Measurements from ENCODE around the gene OR2T2. TPM values are rescaled to one million over a fixed set of nuclear protein-coding genes. Genes with fewer than 3 reads are reported as not detected.
"Not testable (repeated sequence)": the region's sequence is repeated elsewhere in the genome, so short reads cannot be mapped to it uniquely, and the experiment has no call there.

The OR2T2 gene
- total RNA-seq, result not detected in 2 replicates

- H3K4me3 Mint-ChIP-seq (ENCODE audit: low read depth); DNase-seq (ENCODE audit: low spot score); H3K9me3 Mint-ChIP-seq; H3K4me1 Mint-ChIP-seq (ENCODE audit: low read depth); intact Hi-C loops (cut with micrococcal nuclease); H3K36me3 Mint-ChIP-seq (ENCODE audit: low read depth); H3K27ac Mint-ChIP-seq; H3K27me3 Mint-ChIP-seq (ENCODE audit: low read depth): not testable (repeated sequence)
Measured at GRCh38 chr1:248445399-248445798, at the start of gene OR2T2. TSS of gene OR2T2 (plus strand) at chr1:248445637. CDS start at chr1:248452798, 7,161 bp downstream.

GRCh38 chr1:248402748-248403147 is 42.7 kb upstream of the OR2T2 start, which contains the start of gene OR2T1:
TSS of gene OR2T1 (plus strand) at chr1:248403048. CDS start at chr1:248406148, 3,100 bp downstream.
- Mint-ChIP-seq H3K4me3 (ENCODE audit: low read depth) (no peak within 1 kb of the TSS), H3K27me3 (ENCODE audit: low read depth) (no peaks in the 10 kb centered on the region), H3K4me1 (ENCODE audit: low read depth) (peaks cover 2% of the 10 kb centered on the region), H3K27ac (no peak within 1 kb of the TSS), H3K9me3 (peaks cover 5% of the 10 kb centered on the region), H3K36me3 (ENCODE audit: low read depth) (no peaks in the 10 kb centered on the region)
- intact Hi-C loops (cut with micrococcal nuclease), result no loop called here
- DNase-seq (ENCODE audit: low spot score), result no peak

GRCh38 chr1:248404024-248404423 is 41.4 kb upstream of the OR2T2 start:
- no peak overlapping the region for H3K4me3 Mint-ChIP-seq (ENCODE audit: low read depth)
- H3K4me1 Mint-ChIP-seq (ENCODE audit: low read depth), result peaks cover 2% of the 10 kb centered on the region
- intact Hi-C loops (cut with micrococcal nuclease), result loop anchor here (1.0 kb wide), 3 partner anchors 210 to 403 kb away; no protein-coding TSS in a partner anchor
- H3K9me3 Mint-ChIP-seq, result peaks cover 5% of the 10 kb centered on the region
- no peak for DNase-seq (ENCODE audit: low spot score)
- no peaks in the 10 kb centered on the region for H3K27me3 Mint-ChIP-seq (ENCODE audit: low read depth)
- H3K36me3 Mint-ChIP-seq (ENCODE audit: low read depth), result no peaks in the 10 kb centered on the region
- no peak overlapping the region for H3K27ac Mint-ChIP-seq

GRCh38 chr1:248406721-248407692 is 38.4 kb upstream of the OR2T2 start:
- DNase-seq (ENCODE audit: low spot score), result no peak
- no peak overlapping the region for H3K27ac Mint-ChIP-seq
- no peaks in the 10 kb centered on the region for H3K27me3 Mint-ChIP-seq (ENCODE audit: low read depth)
- H3K4me1 Mint-ChIP-seq (ENCODE audit: low read depth), result peaks cover 2% of the 10 kb centered on the region
- H3K9me3 Mint-ChIP-seq, result peaks cover 18% of the 10 kb centered on the region
- H3K4me3 Mint-ChIP-seq (ENCODE audit: low read depth), result no peak overlapping the region
- no peaks in the 10 kb centered on the region for H3K36me3 Mint-ChIP-seq (ENCODE audit: low read depth)
- intact Hi-C loops (cut with micrococcal nuclease), result no loop called here

GRCh38 chr1:248416226-248416625 is 29.2 kb upstream of the OR2T2 start:
- intact Hi-C loops (cut with micrococcal nuclease), result no loop called here
- Mint-ChIP-seq H3K36me3 (ENCODE audit: low read depth) (peaks cover 3% of the 10 kb centered on the region), H3K27me3 (ENCODE audit: low read depth) (no peaks in the 10 kb centered on the region), H3K9me3 (peaks cover 12% of the 10 kb centered on the region), H3K4me3 (ENCODE audit: low read depth) (no peak overlapping the region), H3K27ac (no peak overlapping the region), H3K4me1 (ENCODE audit: low read depth) (peaks cover 16% of the 10 kb centered on the region)
- no peak for DNase-seq (ENCODE audit: low spot score)

- DNase-seq (ENCODE audit: low spot score), result no peak
- Mint-ChIP-seq H3K27ac (no peak overlapping the region), H3K4me1 (ENCODE audit: low read depth) (peaks cover 16% of the 10 kb centered on the region), H3K4me3 (ENCODE audit: low read depth) (no peak overlapping the region), H3K9me3 (peaks cover 19% of the 10 kb centered on the region), H3K36me3 (ENCODE audit: low read depth) (peaks cover 3% of the 10 kb centered on the region), H3K27me3 (ENCODE audit: low read depth) (no peaks in the 10 kb centered on the region)
- intact Hi-C loops (cut with micrococcal nuclease), result no loop called here
Measured at GRCh38 chr1:248417854-248418253, 27.6 kb upstream of the OR2T2 start.

- H3K4me1 Mint-ChIP-seq (ENCODE audit: low read depth), result peaks cover 12% of the 10 kb centered on the region
- no peaks in the 10 kb centered on the region for H3K27me3 Mint-ChIP-seq (ENCODE audit: low read depth)
- H3K9me3 Mint-ChIP-seq, result peaks cover 19% of the 10 kb centered on the region
- no peak overlapping the region for H3K27ac Mint-ChIP-seq
- H3K4me3 Mint-ChIP-seq (ENCODE audit: low read depth), result no peak overlapping the region
- intact Hi-C loops (cut with micrococcal nuclease), result no loop called here
- H3K36me3 Mint-ChIP-seq (ENCODE audit: low read depth), result peaks cover 3% of the 10 kb centered on the region
- no peak for DNase-seq (ENCODE audit: low spot score)
Measured at GRCh38 chr1:248421384-248421783, 24.1 kb upstream of the OR2T2 start.

GRCh38 chr1:248427526-248428191 is 17.8 kb upstream of the OR2T2 start:
- DNase-seq (ENCODE audit: low spot score); intact Hi-C loops (cut with micrococcal nuclease); H3K27me3 Mint-ChIP-seq (ENCODE audit: low read depth); H3K27ac Mint-ChIP-seq; H3K9me3 Mint-ChIP-seq; H3K36me3 Mint-ChIP-seq (ENCODE audit: low read depth); H3K4me3 Mint-ChIP-seq (ENCODE audit: low read depth); H3K4me1 Mint-ChIP-seq (ENCODE audit: low read depth): not testable (repeated sequence)

- H3K4me3 Mint-ChIP-seq (ENCODE audit: low read depth); H3K4me1 Mint-ChIP-seq (ENCODE audit: low read depth); intact Hi-C loops (cut with micrococcal nuclease); H3K27me3 Mint-ChIP-seq (ENCODE audit: low read depth); H3K27ac Mint-ChIP-seq; DNase-seq (ENCODE audit: low spot score); H3K9me3 Mint-ChIP-seq; H3K36me3 Mint-ChIP-seq (ENCODE audit: low read depth): not testable (repeated sequence)
Measured at GRCh38 chr1:248428192-248428533, 17.3 kb upstream of the OR2T2 start.

GRCh38 chr1:248431683-248432082 is 13.8 kb upstream of the OR2T2 start:
- H3K4me1 Mint-ChIP-seq (ENCODE audit: low read depth); DNase-seq (ENCODE audit: low spot score); H3K4me3 Mint-ChIP-seq (ENCODE audit: low read depth); H3K36me3 Mint-ChIP-seq (ENCODE audit: low read depth); H3K9me3 Mint-ChIP-seq; H3K27me3 Mint-ChIP-seq (ENCODE audit: low read depth); H3K27ac Mint-ChIP-seq; intact Hi-C loops (cut with micrococcal nuclease): not testable (repeated sequence)

GRCh38 chr1:248432201-248432600 is 13.2 kb upstream of the OR2T2 start:
- DNase-seq (ENCODE audit: low spot score); intact Hi-C loops (cut with micrococcal nuclease); H3K4me1 Mint-ChIP-seq (ENCODE audit: low read depth); H3K27me3 Mint-ChIP-seq (ENCODE audit: low read depth); H3K4me3 Mint-ChIP-seq (ENCODE audit: low read depth); H3K36me3 Mint-ChIP-seq (ENCODE audit: low read depth); H3K9me3 Mint-ChIP-seq; H3K27ac Mint-ChIP-seq: not testable (repeated sequence)

- DNase-seq (ENCODE audit: low spot score); H3K27ac Mint-ChIP-seq; H3K9me3 Mint-ChIP-seq; intact Hi-C loops (cut with micrococcal nuclease); H3K4me1 Mint-ChIP-seq (ENCODE audit: low read depth); H3K27me3 Mint-ChIP-seq (ENCODE audit: low read depth); H3K36me3 Mint-ChIP-seq (ENCODE audit: low read depth); H3K4me3 Mint-ChIP-seq (ENCODE audit: low read depth): not testable (repeated sequence)
Measured at GRCh38 chr1:248433811-248434415, 11.5 kb upstream of the OR2T2 start.

- H3K36me3 Mint-ChIP-seq (ENCODE audit: low read depth); H3K9me3 Mint-ChIP-seq; H3K27me3 Mint-ChIP-seq (ENCODE audit: low read depth); H3K27ac Mint-ChIP-seq; intact Hi-C loops (cut with micrococcal nuclease); H3K4me1 Mint-ChIP-seq (ENCODE audit: low read depth); DNase-seq (ENCODE audit: low spot score); H3K4me3 Mint-ChIP-seq (ENCODE audit: low read depth): not testable (repeated sequence)
Measured at GRCh38 chr1:248434913-248435312, 10.5 kb upstream of the OR2T2 start.

All from activated T-helper 2 cell treated with anti-CD3 and anti-CD28 coated beads, Interferon-gamma antibody, Interleukin-2, Interleukin-4, amounts not matched to agents 10 μg/mL and 5 μg/mL and 100 μg/mL, durations not matched to agents 14 hours and 24 hours and 36 hours (primary cell).